K562 (cell line): ENCODE results near the gene CCDC85A. TPM values are rescaled to one million over a fixed set of nuclear protein-coding genes. Genes with fewer than 3 reads are reported as not detected.

Experiments
- ATAC-seq: fragments of 200-7000 bp; cut with Tn5 transposase; 3 replicates; pipeline ENCODE4 v1.9.1; 2020; ENCODE audit warnings: moderate library complexity
- BruUV-seq: library from RNA; stranded (reverse); fragments of 400-500 nt; replicated peaks from 2 replicates; lab custom pipeline; 2021; lab: Mats Ljungman, UMichigan
- CTCF ChIA-PET: fragments of 300-600 bp; formaldehyde crosslinking; extraction: SDS; loops from one replicate; lab custom pipeline; 2021; ENCODE audit warnings: low intra/inter-chr PET ratio; lab: Yijun Ruan, JAX
- POLR2A ChIA-PET: fragments of 300-600, 350-650 bp; sonication (Branson Sonifier 250); formaldehyde crosslinking; extraction: SDS; loops from one replicate; lab custom pipeline; 2021; ENCODE audit warnings: antibody characterized with exemption, inconsistent platforms; lab: Yijun Ruan, JAX
- DNase-seq, 4 experiments: peaks; one replicate each; pipeline versions ENCODE4 v3.0.0 to v3.0.0-alpha.2; 2011 to 2018; ENCODE audit warnings: low spot score in 3 of 4, mixed read lengths in 3 of 4; ENCODE audit errors: extremely low read depth in 1 of 4
- FAIRE-seq: peaks from 2 replicates; lab custom pipeline; 2011; peaks lifted over from hg19 to GRCh38; lab: Jason Lieb, UNC
- H2AFZ ChIP-seq: 2 replicates; pipeline ENCODE4 v1.6.0; 2011; ENCODE audit warnings: low read depth, low read length, control low read depth, inconsistent platforms
- H3K27ac ChIP-seq: fragments of 200-600 bp; 3 replicates; pipeline ENCODE4 v1.8.0; 2011; ENCODE audit warnings: low read depth, mild to moderate bottlenecking, control low read depth, inconsistent platforms, low read length, moderate library complexity, mixed read lengths; ENCODE audit errors: extremely low read depth
- H3K27me3 ChIP-seq, 2 experiments: fragments of 300-600 bp in 1 of 2; 2 replicates in 1 of 2; 3 replicates in 1 of 2; pipeline versions ENCODE4 v1.6.0 to v1.8.0; 2011; ENCODE audit warnings: inconsistent platforms in 2 of 2, low read length in 2 of 2, mild to moderate bottlenecking in 1 of 2, mixed read lengths in 1 of 2, moderate library complexity in 1 of 2; ENCODE audit not compliant: control insufficient read depth in 2 of 2, insufficient read depth in 2 of 2
- H3K36me3 ChIP-seq: fragments of 300-600 bp; 3 replicates; pipeline ENCODE4 v1.8.0; 2011; ENCODE audit warnings: mild to moderate bottlenecking, low read length, inconsistent platforms; ENCODE audit not compliant: control insufficient read depth, insufficient read depth
- H3K4me1 ChIP-seq, 2 experiments: fragments of 200-600 bp in 1 of 2; replicated peaks in 1 of 2; 2 replicates in 1 of 2; 3 replicates in 1 of 2; pipeline versions ENCODE4 v1.5.1 to v1.8.0; 2011; ENCODE audit warnings: inconsistent platforms in 2 of 2, low read length in 2 of 2, mild to moderate bottlenecking in 1 of 2, mixed read lengths in 1 of 2, moderate library complexity in 1 of 2; ENCODE audit not compliant: control insufficient read depth in 2 of 2, insufficient read depth in 2 of 2
- H3K4me2 ChIP-seq: 2 replicates; pipeline ENCODE4 v1.6.1; 2011; ENCODE audit warnings: low read length, control low read depth, inconsistent platforms, mixed read lengths; ENCODE audit not compliant: insufficient read depth
- H3K4me3 ChIP-seq: fragments of 200-600 bp; sonication (generic), shearing (Covaris generic); 2 replicates; pipeline ENCODE4 v1.5.1; 2016; ENCODE audit warnings: control low read depth, inconsistent platforms
- H3K79me2 ChIP-seq: fragments of 200-600 bp; 3 replicates; pipeline ENCODE4 v1.8.0; 2011; ENCODE audit warnings: low read length, inconsistent platforms; ENCODE audit not compliant: control insufficient read depth, insufficient read depth
- H3K9ac ChIP-seq, 2 experiments: 2 replicates each; pipeline versions ENCODE4 v1.6.0 to v1.6.1; 2011; ENCODE audit warnings: low read depth in 2 of 2, low read length in 2 of 2, control low read depth in 1 of 2, inconsistent platforms in 1 of 2, mild to moderate bottlenecking in 1 of 2, mixed read lengths in 1 of 2; ENCODE audit not compliant: insufficient read depth in 1 of 2
- H3K9me1 ChIP-seq: one replicate; pipeline ENCODE4 v1.6.0; 2011; ENCODE audit warnings: inconsistent platforms, mild to moderate bottlenecking, low read length, moderate library complexity; ENCODE audit not compliant: control insufficient read depth, insufficient read depth
- H3K9me3 ChIP-seq: replicated peaks from 2 replicates; pipeline ENCODE4 v1.5.1; 2011; ENCODE audit warnings: low read depth, low read length, inconsistent platforms; ENCODE audit not compliant: control insufficient read depth, insufficient read depth
- H4K20me1 ChIP-seq: replicated peaks from 2 replicates; pipeline ENCODE4 v1.6.1; 2011; ENCODE audit warnings: low read length, inconsistent platforms, mixed read lengths; ENCODE audit not compliant: control insufficient read depth, insufficient read depth
- HIVEP1 ChIP-seq: fragments of 250-450 bp; sonication (Bioruptor Pico); IDR thresholded peaks from 2 replicates; pipeline ENCODE4 v1.4.0; 2020; ENCODE audit warnings: mild to moderate bottlenecking
- IFI16 ChIP-seq: fragments of 250-450 bp; sonication (Bioruptor Pico); IDR thresholded peaks from 2 replicates; pipeline ENCODE4 v2.1.2; 2022; ENCODE audit warnings: mild to moderate bottlenecking, inconsistent platforms
- KAT8 ChIP-seq: fragments of 450-650 bp; IDR thresholded peaks from 2 replicates; pipeline ENCODE4 v1.6.1; 2016; ENCODE audit warnings: low read depth, mild to moderate bottlenecking
- RCOR1 ChIP-seq, 2 experiments: IDR thresholded peaks; 2 replicates each; pipeline ENCODE4 v1.6.1; 2012; ENCODE audit warnings: low read depth in 2 of 2, low read length in 2 of 2, borderline replicate concordance in 1 of 2, improper control_type of control experiment in 1 of 2
- RHOXF2B ChIP-seq: fragments of 250-450 bp; sonication (Bioruptor Pico); conservative IDR thresholded peaks from 2 replicates; pipeline ENCODE4 v1.5.1; 2021
- SRSF1 ChIP-seq: fragments of 200-400 bp; formaldehyde crosslinking; IDR thresholded peaks from 2 replicates; pipeline ENCODE4 v1.6.1; 2017; ENCODE audit warnings: mild to moderate bottlenecking, low read depth, low read length, moderate library complexity
- SRSF7 ChIP-seq: fragments of 200-400 bp; formaldehyde crosslinking; optimal IDR thresholded peaks from 2 replicates; pipeline ENCODE3; 2017; ENCODE audit warnings: mild to moderate bottlenecking, low read depth, low read length
- TFAP4 ChIP-seq: sonication (generic); formaldehyde crosslinking; IDR thresholded peaks from 2 replicates; pipeline ENCODE4 v1.8.0; 2022; ENCODE audit warnings: missing genetic modification reagents, mild to moderate bottlenecking, moderate library complexity, borderline replicate concordance
- ZNF316 ChIP-seq: fragments of 450-650 bp; IDR thresholded peaks from 2 replicates; pipeline ENCODE4 v1.6.1; 2016
- ZNF384 ChIP-seq: IDR thresholded peaks from 2 replicates; pipeline ENCODE4 v1.6.1; 2012; ENCODE audit warnings: low read depth, low read length, improper control_type of control experiment
- WGBS: fragments of 100-300 bp; shearing (Covaris generic); methylation state at CpG from one replicate; pipeline ENCODE4 v1.1.6; 2016; ENCODE audit warnings: low coverage, mixed read lengths; ENCODE audit not compliant: insufficient coverage; ENCODE audit errors: missing lambda C conversion rate; 5-methylcytosine and 5-hydroxymethylcytosine counted together
- in situ Hi-C: fragments of 300-500 bp; cut with MboI; formaldehyde crosslinking; loops from 4 replicates; pipeline ENCODE4 v1.15.0; 2018; ENCODE audit warnings: inconsistent platforms, mixed read lengths
- intact Hi-C: fragments of 100-400 bp; cut with micrococcal nuclease; formaldehyde crosslinking; loops from 2 replicates; pipeline ENCODE4 v1.14.2; 2022
- polyA plus RNA-seq, 8 experiments: library from polyadenylated mRNA; depleted of rRNA in 4 of 8; stranded (reverse) in 5 of 8; unstranded in 3 of 8; fragments of >200 nt; fragmentation: Nextera tagmentation in 2 of 8; fragmentation: Illumina TruSeq in 1 of 8; extraction: Ambion mirVana in 2 of 8; extraction: Trizol in 1 of 8; gene quantifications; 2 replicates each; pipeline versions ENCODE4 v1.2.1 to v1.2.3, GENCODE V29; 2011 to 2014; ENCODE audit warnings: inconsistent platforms in 1 of 8, missing spikeins in 1 of 8
- total RNA-seq, 7 experiments: library from RNA; depleted of rRNA in 6 of 7; stranded (reverse); fragments of >200 nt in 6 of 7; fragmentation: Illumina TruSeq in 2 of 7; extraction: Trizol in 2 of 7; gene quantifications; 2 replicates each; pipeline versions ENCODE4 v1.2.1 to v1.2.3, GENCODE V29; 2011 to 2021; ENCODE audit warnings: low replicate concordance in 1 of 7
- TF ChIP-seq, protein P1 (sequence below): fragments of 250-450 bp; sonication (Bioruptor Pico); IDR thresholded peaks from 2 replicates; pipeline ENCODE4 v1.4.0; 2020; ENCODE audit warnings: borderline replicate concordance
- TF ChIP-seq, protein P2 (sequence below): sonication (generic); formaldehyde crosslinking; IDR thresholded peaks from 2 replicates; pipeline ENCODE4 v1.5.0; 2020; ENCODE audit warnings: missing genetic modification reagents

The CCDC85A gene
- total and polyA plus RNA-seq, 9 of the 15 experiments (the other 6 are each of a cell fraction or from before 2014, with no cell fraction given): 0.03 to 0.14 (median 0.10) TPM; not detected in 5

DNA sequence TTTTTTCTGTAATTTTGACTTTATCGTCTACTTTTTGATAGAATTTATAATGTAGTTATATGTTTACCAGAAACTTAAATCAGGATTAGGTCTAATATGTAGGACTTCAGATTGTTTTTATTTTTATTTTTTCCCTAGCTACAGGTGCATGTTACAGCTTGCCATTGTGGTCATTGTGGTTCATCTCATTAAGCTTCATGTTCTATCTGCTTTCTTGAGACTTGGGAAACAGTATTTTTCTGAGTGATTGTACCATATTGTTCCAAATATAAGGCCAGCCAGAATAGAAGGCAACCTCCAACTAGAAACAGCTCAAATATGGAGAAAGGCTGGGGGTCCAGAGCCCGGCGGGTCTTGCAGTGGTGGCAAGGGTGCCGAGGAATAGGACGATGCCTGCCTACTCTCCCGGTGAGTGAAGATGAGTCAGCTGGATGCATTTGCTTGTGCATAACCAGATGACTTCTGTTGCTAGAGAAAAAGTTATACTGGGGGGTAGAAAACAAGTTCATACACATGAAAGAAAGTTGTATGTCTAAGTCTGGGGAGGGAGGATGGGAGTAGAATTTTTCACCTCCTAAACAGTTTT is 188.4 kb downstream of the CCDC85A start:
- Histone ChIP-seq H3K9ac (no peak overlapping the region), H3K27ac (no peak overlapping the region), H3K9me3 (no peaks in the 10 kb centered on the region; the same call in 1 of the 2 replicates), H4K20me1 (no peaks in the 10 kb centered on the region), H3K4me1 (no peaks in the 10 kb centered on the region), H3K4me2 (no peak overlapping the region), H2AFZ (no peak overlapping the region), H3K36me3 (no peaks in the 10 kb centered on the region), H3K79me2 (no peaks in the 10 kb centered on the region), H3K9me1 (no peaks in the 10 kb centered on the region), H3K4me3 (no peak overlapping the region), H3K27me3 (no peaks in the 10 kb centered on the region)
- 0% methylated on average over 6 of the region's 6 CpGs for WGBS
- no peak for TF ChIP-seq SRSF7
- TF ChIP-seq KAT8: no peak
- TF ChIP-seq ZNF384: no peak
- TF ChIP-seq IFI16 (CRISPR knock-in tag): no peak
- TF ChIP-seq RCOR1 (IDR thresholded peaks at IDR 0.05; ENCODE audit: borderline replicate concordance in 1 of 2, low read depth in 2 of 2, low read length in 2 of 2): no peak
- no peak for TF ChIP-seq ZNF316
- TF ChIP-seq, protein P1, sequence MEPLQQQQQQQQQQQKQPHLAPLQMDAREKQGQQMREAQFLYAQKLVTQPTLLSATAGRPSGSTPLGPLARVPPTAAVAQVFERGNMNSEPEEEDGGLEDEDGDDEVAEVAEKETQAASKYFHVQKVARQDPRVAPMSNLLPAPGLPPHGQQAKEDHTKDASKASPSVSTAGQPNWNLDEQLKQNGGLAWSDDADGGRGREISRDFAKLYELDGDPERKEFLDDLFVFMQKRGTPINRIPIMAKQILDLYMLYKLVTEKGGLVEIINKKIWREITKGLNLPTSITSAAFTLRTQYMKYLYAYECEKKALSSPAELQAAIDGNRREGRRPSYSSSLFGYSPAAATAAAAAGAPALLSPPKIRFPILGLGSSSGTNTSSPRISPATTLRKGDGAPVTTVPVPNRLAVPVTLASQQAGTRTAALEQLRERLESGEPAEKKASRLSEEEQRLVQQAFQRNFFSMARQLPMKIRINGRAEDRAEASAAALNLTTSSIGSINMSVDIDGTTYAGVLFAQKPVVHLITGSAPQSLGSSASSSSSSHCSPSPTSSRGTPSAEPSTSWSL (CRISPR knock-in tag): no peak
- TF ChIP-seq, protein P2, sequence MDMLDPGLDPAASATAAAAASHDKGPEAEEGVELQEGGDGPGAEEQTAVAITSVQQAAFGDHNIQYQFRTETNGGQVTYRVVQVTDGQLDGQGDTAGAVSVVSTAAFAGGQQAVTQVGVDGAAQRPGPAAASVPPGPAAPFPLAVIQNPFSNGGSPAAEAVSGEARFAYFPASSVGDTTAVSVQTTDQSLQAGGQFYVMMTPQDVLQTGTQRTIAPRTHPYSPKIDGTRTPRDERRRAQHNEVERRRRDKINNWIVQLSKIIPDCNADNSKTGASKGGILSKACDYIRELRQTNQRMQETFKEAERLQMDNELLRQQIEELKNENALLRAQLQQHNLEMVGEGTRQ (CRISPR knock-in tag): no peak
- TF ChIP-seq HIVEP1 (CRISPR knock-in tag): no peak
- no peak for TF ChIP-seq RHOXF2B (CRISPR knock-in tag)
- TF ChIP-seq SRSF1: no peak
- no peak for TF ChIP-seq TFAP4 (CRISPR knock-in tag)
- FAIRE-seq (no peak), DNase-seq (no peak), ATAC-seq (no peak)
- in situ Hi-C loops (no loop called here), intact Hi-C loops (no loop called here)
- no TSS peak for BruUV-seq
- ChIA-PET POLR2A (no interaction called here), CTCF (no interaction called here)
